Natural killer cell treated with Interleukin-12 subunit alpha and Interleukin-12 subunit beta and Interleukin-15 and Interleukin-18, amount 100 ng/mL, for 72 hours (primary cell): ENCODE data around the gene COL4A6. TPM values are rescaled to one million over a fixed set of nuclear protein-coding genes. Genes with fewer than 3 reads are reported as not detected.

Experiments
- ATAC-seq, 2 donors: fragments of 150-1000 bp; cut with Tn5 transposase in 1 of 2; sonication (Bioruptor Pico), chemical (Tn5 transposase) in 1 of 2; 2 replicates each; pipeline ENCODE4 v1.10.0; 2021
- DNase-seq: peaks from one replicate; pipeline ENCODE4 v3.0.0; 2022; ENCODE audit warnings: low spot score
- H3K27ac Mint-ChIP-seq, 2 donors: 1 replicate in 1 of 2; 2 replicates in 1 of 2; pipeline ENCODE4 v1.8.0; 2022; ENCODE audit warnings: mixed read lengths in 2 of 2, mild to moderate bottlenecking in 1 of 2, moderate library complexity in 1 of 2
- H3K27me3 Mint-ChIP-seq, 2 donors: 1 replicate in 1 of 2; 2 replicates in 1 of 2; pipeline ENCODE4 v1.8.0; 2022; ENCODE audit warnings: mixed read lengths in 2 of 2
- H3K36me3 Mint-ChIP-seq: one replicate; pipeline ENCODE4 v1.8.0; 2022; ENCODE audit warnings: mixed read lengths
- H3K4me1 Mint-ChIP-seq, 2 donors: 1 replicate in 1 of 2; 2 replicates in 1 of 2; pipeline ENCODE4 v1.8.0; 2022; ENCODE audit warnings: low read depth in 2 of 2, mixed read lengths in 2 of 2, mild to moderate bottlenecking in 1 of 2
- H3K4me3 Mint-ChIP-seq: one replicate; pipeline ENCODE4 v1.8.0; 2022; ENCODE audit warnings: mixed read lengths
- H3K9me3 Mint-ChIP-seq: 2 replicates; pipeline ENCODE4 v1.8.0; 2022; ENCODE audit warnings: mixed read lengths
- total RNA-seq, 2 donors: library from RNA; stranded (reverse); gene quantifications; one replicate each; pipeline ENCODE4 v1.2.3, GENCODE V29; 2022

The COL4A6 gene
- total RNA-seq, 2 donors from 2014 or later = not detected

DNA sequence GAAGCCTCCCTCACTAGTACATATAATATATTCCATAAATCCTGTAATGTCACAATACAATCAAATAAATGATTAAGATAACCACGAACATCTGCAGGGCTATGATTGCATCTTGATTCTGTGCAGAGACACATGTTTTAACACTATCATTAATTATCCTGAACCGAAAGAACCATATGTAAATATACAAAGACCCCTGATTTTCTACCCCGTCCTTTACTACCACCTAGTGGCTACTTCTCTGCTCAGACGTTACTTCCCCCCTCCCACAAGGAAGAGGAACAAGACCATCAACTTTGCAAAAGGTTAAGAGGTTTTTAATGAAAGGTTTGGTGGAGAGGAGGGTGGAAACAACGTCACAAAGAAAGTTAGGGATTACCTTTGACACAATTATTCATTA lies 134.0 kb downstream of the COL4A6 start:
- Mint-ChIP-seq H3K4me3 (no peak overlapping the region), H3K4me1 (no peaks in the 10 kb centered on the region), H3K36me3 (no peaks in the 10 kb centered on the region), H3K27me3 (peaks cover 8 to 11% of the 10 kb centered on the region in 2 donors), H3K9me3 (no peaks in the 10 kb centered on the region), H3K27ac (no peak overlapping the region)
- ATAC-seq = no peak
- DNase-seq = no peak

DNA sequence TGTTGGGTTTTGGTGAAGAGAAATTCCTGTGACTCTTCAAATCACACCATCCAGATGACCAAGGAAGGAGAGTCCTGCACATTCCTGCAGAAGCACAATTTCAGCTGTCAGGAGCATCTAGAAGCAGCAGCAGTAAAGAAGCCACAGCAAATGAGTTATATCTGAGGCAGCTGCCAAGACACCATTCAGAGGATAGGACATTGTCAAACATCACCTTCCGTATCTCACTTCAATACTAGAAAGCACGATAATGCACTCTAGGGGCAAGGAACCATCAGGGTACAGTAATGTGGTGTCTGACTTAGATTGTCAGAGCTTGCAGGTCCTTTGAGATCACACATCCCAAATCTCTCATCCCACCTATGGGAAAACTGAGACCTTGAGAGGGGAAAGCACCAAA lies 134.5 kb downstream of the COL4A6 start:
- no peak overlapping the region for H3K27ac Mint-ChIP-seq
- no peak overlapping the region for H3K4me3 Mint-ChIP-seq
- H3K27me3 Mint-ChIP-seq = peaks cover 8 to 13% of the 10 kb centered on the region in 2 donors
- ATAC-seq = no peak
- no peaks in the 10 kb centered on the region for H3K9me3 Mint-ChIP-seq
- no peak for DNase-seq
- no peaks in the 10 kb centered on the region for H3K36me3 Mint-ChIP-seq
- H3K4me1 Mint-ChIP-seq = no peaks in the 10 kb centered on the region

DNA sequence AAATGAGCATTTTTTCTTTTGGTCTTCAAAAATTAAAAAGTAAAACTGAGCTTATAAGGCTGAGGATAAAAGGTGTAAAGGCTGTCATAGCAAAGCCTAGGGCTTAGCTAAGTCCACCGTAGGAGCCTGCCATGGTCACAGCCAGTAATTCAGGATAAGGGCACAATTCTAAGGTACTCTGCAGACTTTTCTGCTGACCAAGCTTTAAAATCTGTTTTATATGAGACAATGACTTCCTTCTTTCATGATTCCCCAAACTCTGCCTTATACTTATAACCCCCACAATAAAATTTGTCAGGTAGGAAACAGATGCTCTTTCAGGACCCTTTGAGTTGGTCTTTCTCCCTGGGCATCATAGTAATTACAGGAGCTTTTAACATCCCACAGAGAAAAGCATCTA lies 138.5 kb downstream of the COL4A6 start:
- no peak for ATAC-seq
- no peaks in the 10 kb centered on the region for H3K36me3 Mint-ChIP-seq
- no peaks in the 10 kb centered on the region for H3K4me1 Mint-ChIP-seq
- peaks cover 8 to 19% of the 10 kb centered on the region in 2 donors for H3K27me3 Mint-ChIP-seq
- DNase-seq = no peak
- H3K4me3 Mint-ChIP-seq = no peak overlapping the region
- H3K9me3 Mint-ChIP-seq = no peaks in the 10 kb centered on the region
- no peak overlapping the region for H3K27ac Mint-ChIP-seq

DNA sequence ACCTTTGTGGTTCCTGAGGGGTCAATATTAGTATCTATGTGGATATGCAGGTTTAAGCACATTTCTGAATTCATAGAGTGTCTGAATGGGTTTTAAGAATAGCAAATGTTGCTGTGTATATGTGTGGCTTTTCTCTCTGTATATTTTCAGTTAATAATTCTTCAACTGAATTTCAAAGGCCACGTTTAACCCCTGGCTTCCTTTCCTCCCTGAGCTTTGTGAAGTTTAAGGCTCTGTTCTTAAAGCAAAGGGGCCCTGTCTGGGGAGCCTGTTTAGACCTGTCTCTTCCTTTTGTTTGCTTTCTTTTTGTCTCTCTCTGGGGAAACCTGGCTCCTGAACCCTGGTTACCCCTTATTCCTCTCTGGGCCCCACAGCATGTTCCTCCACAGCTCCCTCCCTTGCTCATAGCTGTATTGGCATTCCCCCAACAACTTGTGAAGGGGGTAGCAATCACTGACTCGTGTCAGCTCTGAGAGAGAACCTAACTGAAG lies 139.1 kb downstream of the COL4A6 start:
- H3K27ac Mint-ChIP-seq = no peak overlapping the region
- H3K9me3 Mint-ChIP-seq = no peaks in the 10 kb centered on the region
- no peak for DNase-seq
- no peak overlapping the region for H3K4me3 Mint-ChIP-seq
- ATAC-seq = no peak
- no peaks in the 10 kb centered on the region for H3K36me3 Mint-ChIP-seq
- peaks cover 8 to 22% of the 10 kb centered on the region in 2 donors for H3K27me3 Mint-ChIP-seq
- H3K4me1 Mint-ChIP-seq = no peaks in the 10 kb centered on the region

DNA sequence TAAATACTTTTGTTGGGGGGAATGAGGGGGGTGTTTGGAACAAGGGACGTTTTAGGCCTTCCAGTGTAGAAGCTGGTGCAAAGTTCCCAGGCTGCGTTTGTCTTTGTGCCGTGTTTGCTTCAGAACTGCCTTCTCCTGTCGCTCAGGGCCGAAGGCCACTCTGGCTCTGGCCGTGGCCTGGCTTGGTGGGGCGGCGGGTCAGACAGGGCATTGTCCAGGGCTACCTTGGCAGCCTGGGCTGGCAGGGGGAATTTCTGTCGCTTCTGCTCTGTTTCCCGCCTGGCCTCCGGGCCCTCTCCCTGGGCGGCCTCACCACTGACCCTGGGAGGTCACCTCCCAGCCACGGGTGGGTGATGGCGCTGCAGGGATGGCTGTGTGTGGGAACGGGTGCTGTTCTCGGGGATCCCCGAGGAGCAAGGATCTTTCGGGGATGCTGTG lies 140.0 kb downstream of the COL4A6 start:
- Mint-ChIP-seq H3K27ac (no peak overlapping the region), H3K27me3 (peaks cover 5 to 20% of the 10 kb centered on the region in 2 donors), H3K4me1 (no peaks in the 10 kb centered on the region), H3K9me3 (no peaks in the 10 kb centered on the region), H3K36me3 (no peaks in the 10 kb centered on the region), H3K4me3 (no peak overlapping the region)
- ATAC-seq (no peak), DNase-seq (no peak)

DNA sequence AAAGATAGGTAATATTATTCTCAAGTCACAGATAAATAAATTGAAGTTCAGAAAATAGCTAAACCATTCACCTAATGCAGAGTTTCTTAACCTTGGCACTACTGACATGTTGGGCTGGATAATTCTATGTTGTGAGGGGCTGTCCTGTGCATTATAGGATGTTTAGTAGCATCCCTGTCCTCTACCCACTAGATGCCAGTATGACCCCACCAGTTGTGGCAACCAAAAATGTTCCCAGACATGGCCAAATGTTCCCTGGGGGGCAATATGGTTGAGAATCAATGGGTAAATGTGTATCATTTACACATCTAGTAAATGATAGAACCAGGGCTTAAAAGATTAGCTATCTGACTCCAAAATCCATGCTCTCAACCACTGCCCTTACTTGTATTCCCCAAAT lies 140.9 kb downstream of the COL4A6 start:
- Mint-ChIP-seq H3K4me3 (no peak overlapping the region), H3K27ac (no peak overlapping the region)
- DNase-seq = no peak

DNA sequence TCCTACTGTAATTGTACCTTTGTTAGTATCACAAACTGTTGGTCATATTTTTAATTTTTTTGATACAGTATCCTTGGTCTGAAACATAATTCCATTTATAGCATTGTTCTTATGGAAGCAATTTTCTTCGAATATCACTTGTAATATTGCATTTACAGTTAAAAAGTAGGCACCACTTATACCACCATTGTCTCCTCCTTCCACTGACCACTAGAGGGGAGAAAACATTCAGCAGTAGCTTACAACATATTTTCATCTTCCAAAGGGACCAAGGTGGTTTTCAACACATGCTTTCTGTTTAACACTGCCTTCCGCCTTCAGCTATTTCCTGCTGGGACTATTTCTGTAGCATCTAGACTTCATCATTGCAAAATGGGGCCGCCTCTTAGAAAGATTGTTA lies 146.2 kb downstream of the COL4A6 start:
- no peaks in the 10 kb centered on the region for H3K9me3 Mint-ChIP-seq
- H3K4me3 Mint-ChIP-seq = no peak overlapping the region
- H3K36me3 Mint-ChIP-seq = no peaks in the 10 kb centered on the region
- DNase-seq (no peak), ATAC-seq (no peak)
- H3K27me3 Mint-ChIP-seq = peaks cover 0 to 21% of the 10 kb centered on the region in 2 donors
- H3K27ac Mint-ChIP-seq = no peak overlapping the region
- no peaks in the 10 kb centered on the region for H3K4me1 Mint-ChIP-seq

More for the DNA sequence above, 140.9 kb downstream of the COL4A6 start:
- peaks cover 0 to 17% of the 10 kb centered on the region in 2 donors for H3K27me3 Mint-ChIP-seq
- no peak for ATAC-seq
- H3K36me3 Mint-ChIP-seq = no peaks in the 10 kb centered on the region
- no peaks in the 10 kb centered on the region for H3K9me3 Mint-ChIP-seq
- no peaks in the 10 kb centered on the region for H3K4me1 Mint-ChIP-seq

DNA sequence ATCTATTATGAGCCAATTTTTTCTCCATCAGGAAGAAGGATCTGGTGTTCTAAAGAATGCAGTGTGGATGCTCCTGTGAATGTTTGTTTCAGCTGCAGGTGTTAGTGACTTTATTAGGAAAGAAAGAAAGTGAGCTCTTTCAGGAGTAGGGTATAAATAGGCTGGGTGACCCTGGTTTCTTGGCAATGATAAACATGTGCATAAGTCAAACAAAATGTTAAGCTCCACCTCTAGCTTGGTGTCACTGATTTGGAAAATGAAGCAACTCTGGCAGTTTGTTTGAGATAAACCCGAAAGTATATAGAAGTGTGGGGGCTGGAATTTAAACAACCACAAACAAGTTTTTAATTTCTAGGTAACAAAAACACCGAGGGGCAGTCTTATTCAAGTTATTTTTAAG lies 152.3 kb downstream of the COL4A6 start:
- Mint-ChIP-seq H3K4me3 (no peak overlapping the region), H3K27ac (no peak overlapping the region), H3K9me3 (no peaks in the 10 kb centered on the region), H3K4me1 (no peaks in the 10 kb centered on the region), H3K27me3 (peaks cover 0 to 11% of the 10 kb centered on the region in 2 donors), H3K36me3 (no peaks in the 10 kb centered on the region)
- ATAC-seq = no peak
- no peak for DNase-seq

DNA sequence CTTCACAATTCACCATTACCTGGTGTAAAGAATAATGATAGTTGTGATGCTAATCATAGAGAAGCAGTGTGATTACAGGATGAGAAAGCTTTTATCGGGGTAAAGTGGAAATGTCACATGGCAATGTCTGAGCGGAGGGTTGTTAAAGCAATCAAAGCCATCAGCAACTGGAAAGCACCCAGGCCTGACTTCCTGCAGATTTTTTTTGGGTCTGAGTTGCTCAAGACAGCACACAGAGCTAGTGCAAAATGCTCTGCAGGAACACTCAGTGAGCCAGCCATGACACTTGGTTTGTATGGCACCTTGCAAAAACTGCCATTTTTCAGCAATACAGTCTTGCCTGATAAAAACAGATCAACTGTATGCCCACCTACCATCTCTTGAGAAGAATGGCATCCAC lies 152.9 kb downstream of the COL4A6 start:
- no peaks in the 10 kb centered on the region for H3K36me3 Mint-ChIP-seq
- no peak overlapping the region for H3K4me3 Mint-ChIP-seq
- DNase-seq (no peak), ATAC-seq (no peak)
- H3K9me3 Mint-ChIP-seq = no peaks in the 10 kb centered on the region
- no peak overlapping the region for H3K27ac Mint-ChIP-seq
- no peaks in the 10 kb centered on the region for H3K4me1 Mint-ChIP-seq
- H3K27me3 Mint-ChIP-seq = peaks cover 0 to 11% of the 10 kb centered on the region in 2 donors

DNA sequence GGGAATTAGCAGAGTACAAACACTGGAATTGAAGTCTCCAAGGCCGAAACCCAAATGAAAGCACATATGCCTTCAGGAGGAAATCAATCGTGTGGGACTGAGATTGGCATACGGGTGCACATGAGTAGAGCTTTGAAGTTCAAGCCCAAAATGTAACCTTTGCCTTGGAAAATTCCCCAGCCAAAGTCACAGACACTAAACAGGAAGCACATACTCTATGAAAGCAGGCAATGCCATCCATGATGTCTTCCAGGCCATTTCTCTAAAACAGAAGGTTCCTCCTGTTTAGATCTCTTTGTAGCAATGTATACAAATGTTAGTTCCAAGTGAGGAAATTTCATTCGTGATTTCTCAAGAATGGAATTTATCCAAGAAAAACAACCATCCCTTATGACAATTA lies 162.5 kb downstream of the COL4A6 start:
- ATAC-seq (no peak), DNase-seq (no peak)
- peaks cover 0 to 7% of the 10 kb centered on the region in 2 donors for H3K4me1 Mint-ChIP-seq
- H3K4me3 Mint-ChIP-seq = no peak overlapping the region
- no peaks in the 10 kb centered on the region for H3K36me3 Mint-ChIP-seq
- H3K27ac Mint-ChIP-seq = no peak overlapping the region
- H3K27me3 Mint-ChIP-seq = peaks cover 0 to 10% of the 10 kb centered on the region in 2 donors
- H3K9me3 Mint-ChIP-seq = peaks cover 3% of the 10 kb centered on the region

DNA sequence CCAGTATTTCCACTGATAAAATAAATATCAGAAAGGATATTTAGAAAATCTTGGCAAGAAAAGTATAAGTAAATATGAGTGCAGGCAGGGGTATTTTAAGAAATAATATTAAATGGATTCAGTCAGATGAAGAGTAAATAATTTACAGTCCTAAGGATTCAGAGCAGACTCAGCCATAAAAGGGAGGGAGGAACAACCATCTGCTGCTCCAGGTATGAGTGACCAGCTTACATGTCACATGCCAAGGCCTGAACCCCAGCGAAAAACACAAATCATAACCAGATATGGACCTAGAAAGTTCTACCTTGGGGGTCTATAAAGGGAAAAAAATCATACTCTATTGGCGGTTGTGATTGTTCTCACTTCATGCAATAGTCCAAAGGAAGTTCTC lies 166.8 kb downstream of the COL4A6 start:
- no peak overlapping the region for H3K27ac Mint-ChIP-seq
- H3K9me3 Mint-ChIP-seq = no peaks in the 10 kb centered on the region

DNA sequence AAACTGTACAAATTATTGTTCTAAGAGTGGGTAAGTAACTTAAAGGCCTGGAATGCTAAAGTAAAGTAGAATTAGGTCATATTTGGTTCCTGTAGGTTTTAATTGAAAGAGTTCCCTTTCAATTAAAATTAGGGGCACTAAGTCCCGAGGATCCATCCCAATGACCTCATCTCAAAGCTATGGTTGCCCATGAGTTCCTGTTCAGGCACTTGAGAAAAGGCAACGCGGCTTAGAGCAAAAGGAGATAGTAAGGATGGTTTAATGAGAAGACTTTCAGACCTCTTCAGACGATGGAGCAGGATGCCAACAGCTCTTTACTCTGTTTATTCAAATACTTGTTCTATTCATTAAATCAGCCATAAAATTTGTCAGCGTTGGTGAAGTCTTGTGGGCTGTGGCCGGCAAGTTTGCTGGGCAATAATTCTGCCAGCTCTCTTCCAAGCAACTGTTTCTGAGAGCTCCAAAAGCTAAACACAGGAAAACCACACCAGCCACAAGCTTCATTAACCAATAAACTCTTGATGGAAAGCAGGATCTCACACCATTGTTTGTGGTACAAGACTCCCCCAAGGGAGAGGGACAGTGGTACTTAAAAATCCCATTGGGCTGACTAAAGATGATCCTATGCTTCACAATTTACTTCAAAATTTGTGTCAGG lies 167.4 kb downstream of the COL4A6 start:
- Mint-ChIP-seq H3K9me3 (no peaks in the 10 kb centered on the region), H3K27ac (no peak overlapping the region), H3K27me3 (peaks cover 3 to 15% of the 10 kb centered on the region in 2 donors), H3K36me3 (no peaks in the 10 kb centered on the region), H3K4me3 (no peak overlapping the region), H3K4me1 (peaks cover 0 to 10% of the 10 kb centered on the region in 2 donors)
- DNase-seq = no peak
- ATAC-seq = no peak

More for the DNA sequence above, 166.8 kb downstream of the COL4A6 start:
- ATAC-seq (no peak), DNase-seq (no peak)
- no peak overlapping the region for H3K4me3 Mint-ChIP-seq
- no peaks in the 10 kb centered on the region for H3K36me3 Mint-ChIP-seq
- H3K27me3 Mint-ChIP-seq = peaks cover 0 to 12% of the 10 kb centered on the region in 2 donors
- peaks cover 0 to 10% of the 10 kb centered on the region in 2 donors for H3K4me1 Mint-ChIP-seq

DNA sequence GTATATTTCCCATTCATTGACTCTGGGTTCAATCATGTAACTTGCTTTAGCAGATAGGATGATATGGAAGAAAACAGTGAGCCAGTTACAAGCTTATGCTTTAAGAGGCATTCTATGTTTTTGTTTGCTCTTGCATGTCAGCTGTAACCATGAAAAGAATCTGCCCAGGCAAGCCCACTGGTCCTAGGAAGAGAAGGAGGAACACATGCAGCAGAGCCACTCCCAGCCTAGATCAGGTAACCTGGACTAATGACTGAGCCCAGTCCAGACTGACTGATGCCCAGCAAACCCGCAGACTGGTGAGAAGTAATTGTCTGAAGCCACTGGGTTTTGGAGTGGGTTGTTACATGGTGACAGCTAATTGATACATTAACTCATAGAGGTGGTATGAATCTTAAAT lies 167.9 kb downstream of the COL4A6 start:
- ATAC-seq = no peak
- DNase-seq = no peak
- H3K4me1 Mint-ChIP-seq = peaks cover 0 to 10% of the 10 kb centered on the region in 2 donors
- H3K27me3 Mint-ChIP-seq = peaks cover 9 to 17% of the 10 kb centered on the region in 2 donors
- no peak overlapping the region for H3K27ac Mint-ChIP-seq
- no peak overlapping the region for H3K4me3 Mint-ChIP-seq
- H3K9me3 Mint-ChIP-seq = no peaks in the 10 kb centered on the region
- no peaks in the 10 kb centered on the region for H3K36me3 Mint-ChIP-seq

DNA sequence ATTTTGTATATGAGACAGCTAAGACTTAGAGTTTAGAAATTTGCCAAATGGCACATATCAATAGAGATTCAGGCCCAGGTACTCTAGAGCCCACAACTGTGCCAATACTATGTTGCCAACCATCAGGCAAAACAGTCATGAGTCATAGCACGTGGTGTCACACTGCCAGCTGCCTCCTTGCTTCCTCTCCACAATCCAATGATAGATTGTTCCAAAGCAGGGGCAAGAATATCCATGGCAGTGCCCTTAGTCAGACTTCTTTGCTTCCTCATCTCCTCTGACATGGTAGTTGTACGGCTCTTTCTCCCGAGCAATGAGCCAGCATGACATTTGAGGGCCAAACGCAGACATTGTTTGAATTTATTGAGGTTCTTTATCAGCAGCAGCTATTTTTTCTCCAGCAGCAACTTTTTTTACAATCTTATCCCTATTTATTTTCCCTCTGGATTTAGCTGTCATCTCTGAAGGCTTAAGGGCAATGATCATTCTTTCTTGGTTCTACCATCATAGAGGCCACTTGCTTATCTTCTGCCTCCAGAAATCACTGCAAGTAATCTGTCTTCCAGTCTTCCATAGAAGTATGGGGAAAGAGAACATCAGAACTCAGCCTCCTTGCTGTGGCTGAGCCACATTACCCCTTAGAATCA lies 169.7 kb downstream of the COL4A6 start:
- ATAC-seq (no peak), DNase-seq (no peak)
- Mint-ChIP-seq H3K4me1 (peaks cover 0 to 10% of the 10 kb centered on the region in 2 donors), H3K27ac (no peak overlapping the region), H3K36me3 (no peaks in the 10 kb centered on the region), H3K9me3 (no peaks in the 10 kb centered on the region), H3K4me3 (no peak overlapping the region), H3K27me3 (peaks cover 11 to 15% of the 10 kb centered on the region in 2 donors)
